Endodermal cell (in vitro differentiated cells): ENCODE data around the gene TNFSF12. TPM values are rescaled to one million over a fixed set of nuclear protein-coding genes. Genes with fewer than 3 reads are reported as not detected.

Experiments
- DNase-seq: peaks from one replicate; pipeline ENCODE4 v3.0.0-alpha.2; 2017
- H3K27ac ChIP-seq: 2 replicates; pipeline ENCODE4 v1.5.1; 2013; ENCODE audit warnings: mild to moderate bottlenecking, low read depth, low read length, moderate library complexity
- H3K27me3 ChIP-seq: 2 replicates; pipeline ENCODE4 v1.6.1; 2013; ENCODE audit warnings: mild to moderate bottlenecking, low read length, moderate library complexity; ENCODE audit not compliant: insufficient read depth, control insufficient read depth, poor library complexity, severe bottlenecking
- H3K36me3 ChIP-seq: 2 replicates; pipeline ENCODE4 v1.7.0; 2013; ENCODE audit warnings: mild to moderate bottlenecking, low read length, moderate library complexity; ENCODE audit not compliant: control insufficient read depth, insufficient read depth
- H3K4me1 ChIP-seq: one replicate; pipeline ENCODE4 v1.7.0; 2013; ENCODE audit warnings: low read length; ENCODE audit not compliant: control insufficient read depth, insufficient read depth
- H3K4me3 ChIP-seq: 2 replicates; pipeline ENCODE4 v1.5.1; 2013; ENCODE audit warnings: mild to moderate bottlenecking, low read length, moderate library complexity
- H3K9ac ChIP-seq: 2 replicates; pipeline ENCODE4 v1.6.1; 2013; ENCODE audit warnings: mild to moderate bottlenecking, low read length, moderate library complexity; ENCODE audit not compliant: poor library complexity, severe bottlenecking; ENCODE audit errors: extremely low read depth
- H3K9me3 ChIP-seq: 2 replicates; pipeline ENCODE4 v1.6.1; 2013; ENCODE audit warnings: mild to moderate bottlenecking, low read length, moderate library complexity; ENCODE audit not compliant: control insufficient read depth
- H3K27ac Mint-ChIP-seq: 2 replicates; pipeline ENCODE4 v1.8.0; 2020; ENCODE audit warnings: mixed read lengths
- H3K27me3 Mint-ChIP-seq: 2 replicates; pipeline ENCODE4 v1.8.0; 2021; ENCODE audit warnings: mild to moderate bottlenecking, mixed read lengths; ENCODE audit not compliant: insufficient read depth
- H3K36me3 Mint-ChIP-seq: 2 replicates; pipeline ENCODE4 v1.8.0; 2020; ENCODE audit warnings: low read depth, mixed read lengths
- H3K4me1 Mint-ChIP-seq: 2 replicates; pipeline ENCODE4 v1.8.0; 2020; ENCODE audit warnings: mixed read lengths
- H3K4me3 Mint-ChIP-seq: 2 replicates; pipeline ENCODE4 v1.8.0; 2020; ENCODE audit warnings: mild to moderate bottlenecking, moderate library complexity, mixed read lengths
- H3K9me3 Mint-ChIP-seq: 2 replicates; pipeline ENCODE4 v1.8.0; 2020; ENCODE audit warnings: mild to moderate bottlenecking, mixed read lengths
- CTCF ChIP-seq: fragments of 200-600 bp; sonication (generic); conservative IDR thresholded peaks from 2 replicates; pipeline ENCODE4 v1.5.0; 2021; ENCODE audit warnings: antibody characterized with exemption, mild to moderate bottlenecking
- WGBS, 2 experiments: methylation state at CpG; one replicate each; pipeline versions ENCODE4 v1.1.5 to v1.1.7; 2013; ENCODE audit warnings: missing lambda C conversion rate in 2 of 2, mixed read lengths in 1 of 2; ENCODE audit not compliant: insufficient coverage in 1 of 2, insufficient read length in 1 of 2; 5-methylcytosine and 5-hydroxymethylcytosine counted together
- long read RNA-seq, 4 experiments: library from polyadenylated mRNA in 2 of 4; library from RNA in 1 of 4; library from capped mRNA in 1 of 4; stranded (forward) in 3 of 4; unstranded in 1 of 4; transcript quantifications; one replicate each; pipeline ENCODE4 v2.0.0, GENCODE V29; 2020 to 2021; ENCODE audit warnings: inconsistent platforms in 1 of 4
- polyA plus RNA-seq, 2 experiments: library from polyadenylated mRNA; stranded (reverse); fragments of 50-300 nt; gene quantifications; one replicate each; pipeline ENCODE4 v1.2.3, GENCODE V29; 2013
- total RNA-seq, 2 donors: library from RNA; stranded (reverse); fragmentation: NEBNext Ultra II Directional in 1 of 2; extraction: Animal tissue kit (Norgen Biotek cat#: 25700) in 1 of 2; gene quantifications; 2 replicates in 1 of 2; 3 replicates in 1 of 2; pipeline ENCODE4 v1.2.1, GENCODE V29; 2021

TNFSF12 gene
- total RNA-seq: 1 to 10 TPM; 8.3 to 8.4 TPM
- 1.5 TPM for polyA plus RNA-seq (2013, experiment 1 of 2)
- polyA plus RNA-seq (2013, experiment 2 of 2): 1.7 TPM
- long read RNA-seq, experiment 1, partial matches to known transcripts: 0 of 1 reads
- long read RNA-seq, experiment 1, other reads (novel, unspliced or antisense): 0 of 1 reads
- long read RNA-seq, experiment 2, transcript TNFSF12-201 (7 exons, 1,553 nt): major isoform, 8 of 11 reads
- long read RNA-seq, experiment 2, partial matches to known transcripts: 0 of 11 reads
- long read RNA-seq, experiment 2, other reads (novel, unspliced or antisense): 3 of 11 reads
- long read RNA-seq, experiment 3: 0 reads
- long read RNA-seq, experiment 4, partial matches to known transcripts: 0 of 6 reads
- long read RNA-seq, experiment 4, other reads (novel, unspliced or antisense): 4 of 6 reads

- peak; percentile 85 for DNase-seq
- Histone ChIP-seq H3K9me3 (no peaks in the 10 kb centered on the region), H3K4me1 (no peaks in the 10 kb centered on the region), H3K27ac (no peak within 1 kb of the TSS), H3K36me3 (no peaks in the 10 kb centered on the region), H3K27me3 (no peaks in the 10 kb centered on the region), H3K4me3 (peak within 1 kb of the TSS; percentile 84), H3K9ac (peak within 1 kb of the TSS; percentile 38)
- peak; percentile 39 for TF ChIP-seq CTCF
- H3K36me3 Mint-ChIP-seq: no peaks in the 10 kb centered on the region
- peak within 1 kb of the TSS; percentile 69 for H3K4me3 Mint-ChIP-seq
- H3K9me3 Mint-ChIP-seq: no peaks in the 10 kb centered on the region
- no peak within 1 kb of the TSS for H3K27ac Mint-ChIP-seq
- H3K4me1 Mint-ChIP-seq: peaks cover 3% of the 10 kb centered on the region
- H3K27me3 Mint-ChIP-seq: peaks cover 15% of the 10 kb centered on the region
- WGBS, 2 experiments: 6 to 14% methylated on average over 17 to 63 of the region's 65 CpGs
Observed at GRCh38 chr17:7548585-7549400, at the start of gene TNFSF12. TNFSF12 (plus strand) TSS chr17:7549058; CDS start chr17:7549154, 96 bp downstream.

- Histone ChIP-seq H3K36me3 (peaks cover 87% of the 10 kb centered on the region), H3K9ac (no peak overlapping the region), H3K4me1 (no peaks in the 10 kb centered on the region), H3K9me3 (no peaks in the 10 kb centered on the region), H3K4me3 (no peak overlapping the region), H3K27me3 (no peaks in the 10 kb centered on the region), H3K27ac (no peak overlapping the region)
- Mint-ChIP-seq H3K36me3 (peaks cover 83% of the 10 kb centered on the region), H3K4me3 (no peak overlapping the region), H3K27me3 (no peaks in the 10 kb centered on the region), H3K27ac (no peak overlapping the region), H3K4me1 (no peaks in the 10 kb centered on the region), H3K9me3 (no peaks in the 10 kb centered on the region)
- TF ChIP-seq CTCF: no peak
- 92% methylated on average over 10 to 11 of the region's 11 CpGs for WGBS, 2 experiments
- DNase-seq: no peak
Observed at GRCh38 chr17:7499161-7499560, 49.7 kb upstream of the TNFSF12 start.

- no peak for DNase-seq
- H3K36me3 ChIP-seq: peaks cover 90% of the 10 kb centered on the region
- no peak overlapping the region for H3K27ac ChIP-seq
- H3K9ac ChIP-seq: no peak overlapping the region
- Mint-ChIP-seq H3K4me1 (no peaks in the 10 kb centered on the region), H3K36me3 (peaks cover 84% of the 10 kb centered on the region), H3K27ac (no peak overlapping the region), H3K9me3 (no peaks in the 10 kb centered on the region), H3K27me3 (no peaks in the 10 kb centered on the region), H3K4me3 (no peak overlapping the region)
- 90 to 96% methylated on average over 13 to 14 of the region's 14 CpGs for WGBS, 2 experiments
- no peak overlapping the region for H3K4me3 ChIP-seq
- H3K27me3 ChIP-seq: no peaks in the 10 kb centered on the region
- H3K9me3 ChIP-seq: no peaks in the 10 kb centered on the region
- no peak for TF ChIP-seq CTCF
- H3K4me1 ChIP-seq: no peaks in the 10 kb centered on the region
Observed at GRCh38 chr17:7501729-7502128, 47.1 kb upstream of the TNFSF12 start.
